ENCODE data around the gene CRACR2B. TPM values are rescaled to one million over a fixed set of nuclear protein-coding genes. Genes with fewer than 3 reads are reported as not detected.

Gene CRACR2B
- total RNA-seq, 1 donor from 2014 or later: 40.5 TPM

DNA sequence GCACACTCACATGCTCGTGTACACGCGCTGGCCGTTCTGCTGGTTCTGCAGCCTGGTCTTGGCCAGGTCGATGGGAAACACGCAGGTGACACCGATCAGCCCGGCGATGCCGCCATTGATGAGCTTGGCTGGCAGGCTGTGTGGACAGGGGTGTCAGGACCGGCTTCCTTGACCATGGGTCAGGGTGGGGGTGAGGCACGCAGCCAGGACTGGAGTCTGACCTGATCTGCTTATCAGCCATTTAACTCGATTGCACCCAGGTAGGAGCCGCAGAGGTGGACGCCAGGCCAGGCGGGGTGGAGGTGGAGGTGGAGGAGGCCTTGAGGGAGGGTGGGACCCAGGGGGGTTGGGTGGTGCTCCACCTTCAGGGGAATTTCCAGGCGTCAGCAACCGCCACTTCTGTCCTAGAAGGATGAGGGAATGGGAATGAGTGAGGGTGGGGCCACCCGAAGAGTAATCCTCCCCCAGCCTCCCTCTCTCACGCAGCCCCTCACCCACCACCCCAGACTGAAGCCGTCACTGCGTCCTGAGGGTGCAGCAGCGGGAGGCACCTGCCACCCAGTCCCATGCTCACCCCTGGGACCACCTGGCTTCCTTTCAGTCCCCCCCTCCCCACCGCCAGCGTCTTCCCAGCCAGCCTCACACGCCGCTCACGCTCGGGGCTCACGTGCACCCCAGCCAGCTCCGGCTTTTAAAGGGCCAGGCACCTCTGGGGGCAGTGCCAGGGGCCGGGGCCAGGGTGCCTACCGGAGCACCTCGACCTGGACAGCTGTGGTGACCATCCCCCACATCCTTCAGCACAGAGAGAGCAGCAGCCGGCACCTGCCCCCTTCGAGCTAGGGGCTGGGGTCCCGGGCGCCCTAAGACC is 32.7 kb upstream of the CRACR2B start:
- DNase-seq (ENCODE audit: low spot score): no peak

DNA sequence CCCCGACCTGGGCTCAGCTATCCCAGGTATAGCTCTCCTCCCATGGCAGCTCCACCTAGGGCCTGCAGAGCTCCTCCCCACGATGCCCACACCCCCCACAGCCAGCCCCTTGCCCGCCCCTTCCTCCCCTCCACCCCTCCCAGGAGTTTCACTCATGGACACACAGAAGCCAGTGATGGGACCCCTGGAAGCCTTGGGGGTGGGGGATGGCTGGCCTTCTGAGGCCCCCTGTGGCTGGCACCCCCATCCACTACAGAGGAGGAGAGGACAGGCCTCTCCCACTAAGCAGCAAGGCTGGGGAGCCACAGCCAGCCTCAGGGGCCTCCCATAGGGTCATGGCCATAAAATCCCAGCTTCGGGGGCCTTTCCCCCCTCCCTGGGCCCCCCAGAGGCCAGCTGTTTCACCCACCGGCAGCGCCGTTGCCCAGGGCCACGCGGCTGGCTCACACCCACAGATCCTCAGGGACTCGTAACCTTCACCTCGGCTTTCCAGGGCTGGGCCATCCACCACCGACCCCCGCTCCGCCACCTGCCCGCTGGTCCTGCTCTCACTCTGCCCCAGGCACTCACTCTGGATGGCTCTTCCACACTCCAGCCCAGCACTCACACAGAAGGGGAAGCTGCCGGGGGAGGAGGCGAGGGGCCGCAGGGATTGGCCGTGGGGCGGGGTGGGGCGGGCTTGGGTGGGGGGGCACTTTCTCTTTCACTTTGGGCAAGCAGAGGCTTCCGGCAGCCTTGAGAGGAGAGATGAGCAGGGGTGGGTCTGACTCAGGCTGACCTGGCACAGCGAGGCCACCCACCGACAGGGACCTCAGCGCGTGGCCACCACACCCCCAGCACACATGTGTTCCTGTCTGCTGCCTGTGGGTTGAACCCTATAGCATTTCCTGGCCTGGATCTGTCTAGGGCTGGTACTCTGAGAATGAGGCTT is 31.8 kb upstream of the CRACR2B start:
- DNase-seq (ENCODE audit: low spot score): peak; percentile 64

DNA sequence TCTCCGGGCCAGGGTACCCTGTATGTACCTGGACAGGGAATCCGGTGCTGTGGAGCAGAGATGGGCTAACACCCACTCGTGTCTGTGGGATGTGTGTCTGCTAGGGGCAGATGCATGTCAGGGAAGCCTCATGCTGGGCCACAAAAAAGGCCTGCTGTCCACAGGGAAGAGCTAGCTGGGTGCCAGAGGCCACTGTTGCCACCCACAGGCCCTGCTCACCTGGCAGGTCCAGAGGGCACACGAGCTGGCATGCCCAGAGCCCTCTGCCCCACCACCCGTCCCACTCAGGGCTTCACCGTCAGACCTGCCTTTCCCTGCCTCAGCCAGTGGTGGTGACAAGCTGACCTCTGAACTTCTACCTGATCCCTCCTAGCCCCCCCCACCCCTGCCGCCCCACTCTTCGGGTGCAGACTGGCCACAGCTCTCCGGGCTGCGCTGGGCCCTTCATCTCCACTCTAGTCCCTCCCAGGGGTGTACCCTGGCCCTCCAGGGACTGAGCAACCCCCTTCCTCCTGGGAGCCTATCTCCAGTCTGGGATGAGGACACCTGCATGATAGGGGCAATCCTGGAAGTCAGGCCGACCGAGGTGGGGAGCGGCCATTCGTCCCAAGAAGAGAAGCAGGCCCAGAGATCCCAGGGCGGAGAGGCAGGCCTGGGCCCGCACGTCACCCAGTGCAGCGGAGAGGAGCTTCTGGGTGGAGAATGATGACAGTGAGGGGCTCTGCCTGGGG is 31.0 kb upstream of the CRACR2B start:
- DNase-seq (ENCODE audit: low spot score): no peak

DNA sequence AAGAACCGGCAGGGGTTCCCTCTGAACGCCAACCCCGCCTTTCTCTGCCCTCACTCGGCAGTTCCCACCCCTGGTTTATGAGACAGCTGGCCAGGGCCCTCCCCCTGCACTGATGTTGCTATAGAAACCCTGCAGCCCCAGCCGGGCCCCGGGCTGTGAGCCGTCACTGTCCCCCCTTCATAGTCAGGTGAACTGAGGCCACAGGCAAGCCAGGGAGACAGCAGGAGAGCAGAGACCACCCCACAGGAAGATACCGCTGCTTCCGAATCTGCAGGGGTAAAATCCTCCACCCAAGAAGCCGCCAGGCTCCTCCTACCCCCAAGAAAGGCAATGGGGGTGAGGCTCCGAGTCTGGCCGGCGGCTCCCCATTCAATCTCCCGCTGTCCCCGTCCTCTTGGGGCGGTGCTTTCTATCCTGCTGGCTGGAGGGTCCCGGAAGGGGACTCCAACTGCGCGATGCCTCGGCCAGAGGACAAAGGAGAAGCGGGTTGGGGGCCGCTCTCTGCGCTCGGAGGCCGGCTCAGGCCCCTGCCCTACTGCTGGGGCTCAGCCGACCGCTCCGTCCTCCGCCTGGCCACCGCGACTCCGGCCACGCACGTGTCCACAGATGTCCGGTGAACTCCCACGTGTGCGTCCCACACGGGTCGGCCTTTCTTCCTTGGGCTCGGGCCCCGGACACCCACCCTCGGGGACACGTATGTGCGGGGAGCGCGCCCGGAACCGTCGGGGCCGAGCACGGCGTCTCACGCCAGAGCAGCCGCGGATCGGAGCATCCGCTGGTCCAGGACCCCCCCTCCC is 30.2 kb upstream of the CRACR2B start:
- peak; percentile 54 for DNase-seq (ENCODE audit: low spot score)

- peak; percentile 73 for DNase-seq (ENCODE audit: low spot score)
Observed at GRCh38 chr11:798093-798713, 29.5 kb upstream of the CRACR2B start, which contains the start of gene SLC25A22. SLC25A22 (minus strand) TSS chr11:798281; CDS start chr11:795006, 3,275 bp downstream.

- DNase-seq (ENCODE audit: low spot score): no peak
Observed at GRCh38 chr11:799641-800316, 27.9 kb upstream of the CRACR2B start.

DNA sequence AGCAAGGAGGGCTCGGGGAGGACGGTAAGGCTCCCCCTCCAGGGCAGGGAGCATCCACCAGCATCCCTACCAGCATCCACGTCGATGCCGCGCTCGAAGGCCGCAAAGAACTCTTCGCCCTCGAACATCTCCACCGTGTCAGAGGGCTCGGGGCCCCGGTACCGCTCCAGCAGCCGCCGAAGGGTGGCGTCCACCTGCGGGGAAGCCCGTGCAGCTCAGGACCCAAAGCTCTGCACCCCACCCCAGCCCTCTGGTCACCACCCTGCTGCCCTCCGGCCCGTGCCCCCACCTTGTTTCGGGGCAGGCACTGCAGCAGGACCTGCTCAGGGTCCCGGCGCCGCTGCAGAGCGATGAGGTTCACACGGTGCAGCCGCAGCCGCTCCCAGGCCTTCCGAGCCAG is 27.2 kb upstream of the CRACR2B start:
- DNase-seq (ENCODE audit: low spot score): no peak

- DNase-seq (ENCODE audit: low spot score): no peak
Observed at GRCh38 chr11:801097-801780, 26.5 kb upstream of the CRACR2B start.

DNA sequence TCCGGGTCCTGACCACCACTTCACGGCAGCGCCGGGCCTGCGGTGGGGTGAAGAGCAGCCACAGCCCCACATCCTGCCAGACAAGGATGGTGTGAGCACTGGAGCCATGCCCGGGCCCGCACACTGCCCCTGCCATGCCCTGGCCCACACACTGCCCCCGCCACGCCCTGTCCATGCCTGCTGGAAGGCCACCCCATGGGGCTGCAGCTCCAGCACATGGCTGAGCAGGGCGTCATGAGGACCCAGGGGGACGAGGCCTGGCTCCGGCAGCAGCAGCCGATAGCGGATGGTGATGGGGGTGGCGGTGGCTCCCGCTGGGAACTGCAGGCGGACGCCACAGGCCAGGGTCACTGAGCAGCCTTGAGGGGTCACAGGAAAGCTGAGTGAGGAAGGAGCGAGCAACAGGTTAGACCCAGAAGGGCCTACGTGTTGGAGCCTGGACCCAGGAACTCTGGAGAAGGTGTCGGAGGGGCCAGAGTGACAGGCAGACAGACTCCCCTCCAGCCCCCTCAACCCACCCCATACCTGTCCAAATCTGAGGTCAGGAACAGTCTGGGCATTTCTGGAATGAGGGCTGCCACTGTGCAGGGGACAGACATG is 25.6 kb upstream of the CRACR2B start:
- no peak for DNase-seq (ENCODE audit: low spot score)

DNA sequence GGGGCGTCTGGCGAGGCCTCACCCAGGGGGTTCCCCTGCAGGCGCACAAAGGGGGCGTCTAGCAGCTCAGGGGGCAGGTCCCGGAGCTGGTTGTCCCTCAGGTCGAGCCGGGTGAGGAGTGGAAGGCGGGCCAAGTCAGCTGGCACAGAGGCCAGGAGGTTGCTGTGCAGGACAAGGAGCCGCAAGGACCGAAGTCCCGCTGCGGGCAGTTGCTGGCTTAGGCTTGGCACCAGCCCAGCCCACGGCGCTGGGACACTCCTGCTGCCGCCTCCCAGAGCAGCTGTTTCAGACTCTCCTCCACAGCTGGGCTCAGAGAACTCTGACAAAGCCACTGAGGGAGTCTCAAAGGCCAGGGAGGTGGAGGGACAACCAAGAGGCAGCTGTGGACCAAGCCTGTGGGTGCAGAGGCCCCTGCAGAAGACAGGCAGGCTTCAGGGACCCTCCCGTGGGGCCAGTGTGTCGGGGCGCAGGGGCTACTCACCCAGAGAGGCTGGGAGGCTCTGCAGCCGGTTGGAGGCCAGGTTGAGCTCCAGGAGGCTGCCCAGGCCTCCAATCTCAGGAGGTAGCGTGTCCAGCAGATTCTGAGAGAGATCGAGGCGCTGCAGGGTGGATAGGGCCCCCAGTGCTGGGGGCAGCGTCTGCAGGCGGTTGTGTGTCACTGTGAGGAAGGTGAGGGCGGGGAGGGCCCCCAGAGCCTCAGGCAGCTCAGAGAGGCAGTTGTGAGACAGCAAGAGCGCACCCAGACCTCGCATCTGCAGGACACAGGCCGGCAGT is 24.8 kb upstream of the CRACR2B start:
- DNase-seq (ENCODE audit: low spot score): no peak

- no peak for DNase-seq (ENCODE audit: low spot score)
Observed at GRCh38 chr11:803467-803742, 24.3 kb upstream of the CRACR2B start.

GRCh38 chr11:803770-804598 is 23.7 kb upstream of the CRACR2B start:
- DNase-seq (ENCODE audit: low spot score): no peak

- no peak for DNase-seq (ENCODE audit: low spot score)
Observed at GRCh38 chr11:804599-804964, 23.1 kb upstream of the CRACR2B start.

DNA sequence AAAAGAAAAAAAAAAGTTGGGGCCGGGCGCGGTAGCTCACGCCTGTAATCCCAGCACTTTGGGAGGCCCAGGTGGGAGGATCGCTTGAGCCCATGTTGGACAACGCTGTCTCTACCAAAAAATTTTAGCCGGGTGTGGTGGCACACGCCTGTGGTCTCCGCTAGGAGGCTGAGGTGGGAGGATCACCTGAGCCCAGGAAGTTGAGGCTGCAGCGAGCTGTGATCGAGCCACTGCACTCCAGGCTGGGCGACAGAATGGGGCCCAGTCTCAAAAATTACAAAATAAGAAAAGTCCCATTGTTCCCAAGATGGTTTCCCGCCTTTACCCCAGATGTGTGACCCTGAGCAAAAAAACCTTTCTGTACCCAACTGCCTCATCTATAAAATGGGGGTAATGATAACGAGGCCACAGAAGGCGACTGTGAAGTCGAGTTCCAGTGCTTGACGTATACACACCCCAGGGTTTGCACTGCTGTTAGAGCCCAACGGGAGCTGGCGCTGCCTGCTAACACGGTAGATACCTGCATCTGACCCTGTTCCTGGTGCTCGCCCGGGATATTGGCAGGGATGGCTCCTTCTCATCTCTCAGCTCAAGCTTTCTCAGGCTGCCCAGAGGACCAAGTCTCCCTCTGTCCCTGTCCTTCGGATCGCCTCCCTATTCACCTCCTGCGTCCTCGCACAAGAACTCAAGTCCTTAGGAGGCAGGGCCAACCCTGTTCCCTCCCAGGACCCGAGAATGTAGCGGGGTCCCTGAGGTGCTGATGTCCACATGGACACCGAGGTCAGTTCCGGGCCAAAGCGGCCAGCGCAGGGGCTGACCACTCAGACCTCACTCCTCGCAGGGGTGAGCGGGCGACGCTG is 19.1 kb upstream of the CRACR2B start:
- no peak for DNase-seq (ENCODE audit: low spot score)

DNA sequence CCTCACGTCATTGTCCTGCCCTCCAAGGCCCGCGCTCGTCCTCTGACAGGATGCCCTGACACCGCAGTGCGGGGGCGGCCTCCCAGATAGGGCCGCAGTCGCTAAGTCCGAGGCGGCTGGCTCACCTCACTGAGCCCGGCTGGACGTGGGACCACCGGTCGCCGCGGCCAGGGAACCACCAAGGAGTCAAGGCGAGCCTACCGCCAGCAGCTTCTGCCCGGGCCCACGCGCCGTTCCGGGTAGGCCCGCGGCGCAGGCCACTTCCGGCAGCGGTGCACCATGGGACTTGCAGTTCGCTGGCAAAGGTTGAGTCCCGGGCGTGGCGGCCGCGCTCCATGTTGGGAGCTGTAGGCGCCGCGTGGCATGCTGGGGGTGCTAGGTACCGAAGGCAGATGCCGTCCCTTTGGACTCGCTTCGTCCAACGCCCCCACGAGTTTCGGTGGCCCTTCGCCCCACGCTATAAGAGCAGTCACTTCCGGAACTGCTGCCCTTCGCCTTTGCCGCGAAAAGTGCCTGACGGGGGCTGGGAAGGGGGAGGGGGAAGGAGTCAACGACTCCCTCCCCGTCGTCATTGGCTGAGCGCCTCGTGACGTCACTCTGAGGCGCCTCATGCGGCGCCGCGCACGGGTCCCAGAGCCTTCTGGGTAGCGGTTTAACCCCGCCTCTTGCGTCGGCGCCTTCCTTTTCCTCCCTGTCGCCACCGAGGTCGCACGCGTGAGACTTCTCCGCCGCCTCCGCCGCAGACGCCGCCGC is 18.3 kb upstream of the CRACR2B start, which contains the start of gene RPLP2:
Gene RPLP2 (plus strand): TSS at position 681 of the 753 bp plus-strand sequence. CDS start 268 bp downstream, outside the sequence.
- peak; percentile 97 for DNase-seq (ENCODE audit: low spot score)
